DMS114 treated with DMSO at 0.1 percent for 48 hours (cell line): Measurements from ENCODE around the gene GALNT16.

Experiments
- DNase-seq: peaks from one replicate; lab custom pipeline; 2025; ENCODE audit not compliant: unreplicated experiment; lab: John Stamatoyannopoulos, UW

Gene GALNT16

GRCh38 chr14:69316449-69317101 is 56.6 kb downstream of the GALNT16 start:
- DNase-seq: no peak

GRCh38 chr14:69317102-69317755 is 57.3 kb downstream of the GALNT16 start:
- no peak for DNase-seq

- no peak for DNase-seq
These were observed 57.8 kb downstream of the GALNT16 start for GRCh38 chr14:69317780-69318179.

GRCh38 chr14:69318241-69318640 is 58.3 kb downstream of the GALNT16 start:
- no peak for DNase-seq

GRCh38 chr14:69318901-69319475 is 59.0 kb downstream of the GALNT16 start:
- no peak for DNase-seq

GRCh38 chr14:69319911-69320310 is 60.0 kb downstream of the GALNT16 start:
- DNase-seq: no peak

GRCh38 chr14:69320581-69321365 is 60.8 kb downstream of the GALNT16 start:
- DNase-seq: no peak

- DNase-seq: no peak
These were observed 61.8 kb downstream of the GALNT16 start for GRCh38 chr14:69321601-69322330.

- no peak for DNase-seq
These were observed 63.5 kb downstream of the GALNT16 start for GRCh38 chr14:69323266-69323998.

- DNase-seq: no peak
These were observed 64.0 kb downstream of the GALNT16 start for GRCh38 chr14:69323999-69324282.

GRCh38 chr14:69324341-69324931 is 64.5 kb downstream of the GALNT16 start:
- no peak for DNase-seq

- no peak for DNase-seq
These were observed 65.1 kb downstream of the GALNT16 start for GRCh38 chr14:69325086-69325485.

- no peak for DNase-seq
These were observed 65.8 kb downstream of the GALNT16 start for GRCh38 chr14:69325646-69326265.

GRCh38 chr14:69326611-69327010 is 66.7 kb downstream of the GALNT16 start:
- DNase-seq: no peak

- no peak for DNase-seq
These were observed 67.5 kb downstream of the GALNT16 start for GRCh38 chr14:69327507-69327906.

- DNase-seq: no peak
These were observed 68.4 kb downstream of the GALNT16 start for GRCh38 chr14:69328317-69328716.

GRCh38 chr14:69328765-69329164 is 68.8 kb downstream of the GALNT16 start:
- DNase-seq: no peak

GRCh38 chr14:69331206-69331605 is 71.2 kb downstream of the GALNT16 start:
- DNase-seq: no peak

GRCh38 chr14:69332782-69333395 is 72.9 kb downstream of the GALNT16 start:
- no peak for DNase-seq
